Body of pancreas (tissue), 4 donors: ENCODE data around the gene SLC38A1.

Source experiments
- POLR2A ChIP-seq, 3 donors: fragments of 450-650 bp; IDR thresholded peaks; one replicate each; pipeline ENCODE4 v1.6.1; 2016; ENCODE audit warnings: antibody characterized with exemption in 3 of 3, mild to moderate bottlenecking in 2 of 3
- TF ChIP-seq, protein P1 (sequence below), 7 experiments: fragments of 450-650 bp in 4 of 7; fragments of 200-600 bp in 3 of 7; sonication (generic) in 3 of 7; IDR thresholded peaks; one replicate each; pipeline ENCODE4 v1.5.1; 2016 to 2019; ENCODE audit warnings: antibody characterized with exemption in 7 of 7

DNA sequence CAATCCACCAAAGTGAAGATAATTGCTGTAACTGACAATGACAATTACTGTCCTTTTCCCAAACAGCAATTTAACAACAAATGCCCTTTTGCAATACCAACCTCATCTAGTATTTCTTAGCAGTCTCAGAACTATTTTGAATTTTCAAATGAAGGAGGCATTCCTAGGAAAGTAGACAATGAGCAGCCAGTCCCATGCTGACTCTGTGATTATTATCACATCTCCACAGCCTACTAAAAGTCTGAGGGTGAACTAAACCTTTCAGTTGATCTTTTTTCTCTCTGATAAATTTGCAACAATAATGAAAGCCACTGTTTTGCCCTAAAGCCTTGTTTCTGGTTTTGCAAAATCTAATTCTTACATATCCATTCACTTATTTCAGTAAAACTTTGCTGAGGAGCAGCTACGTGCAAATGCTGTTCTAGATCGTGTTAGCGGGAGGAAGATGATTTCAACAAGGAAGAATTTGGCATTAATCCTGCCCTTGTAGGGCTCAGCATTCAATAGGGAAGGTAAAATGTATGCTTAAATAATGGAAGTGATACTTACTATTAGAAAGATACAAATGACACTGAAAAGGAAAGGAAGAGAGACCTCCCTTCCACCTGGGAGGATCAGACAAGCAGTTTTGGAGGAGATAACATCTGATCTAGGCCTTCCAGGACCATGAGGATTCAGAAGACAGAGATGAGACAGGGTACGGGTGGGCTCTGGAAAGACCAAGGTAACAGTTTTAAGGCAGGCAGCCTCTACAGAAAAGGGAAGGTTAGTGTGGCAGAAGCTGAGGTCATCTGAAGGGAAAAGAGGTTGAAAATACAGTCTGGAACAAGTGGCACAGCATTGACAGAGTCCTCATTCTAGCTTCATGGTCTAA lies 47.4 kb downstream of the SLC38A1 start:
- TF ChIP-seq, protein P1, sequence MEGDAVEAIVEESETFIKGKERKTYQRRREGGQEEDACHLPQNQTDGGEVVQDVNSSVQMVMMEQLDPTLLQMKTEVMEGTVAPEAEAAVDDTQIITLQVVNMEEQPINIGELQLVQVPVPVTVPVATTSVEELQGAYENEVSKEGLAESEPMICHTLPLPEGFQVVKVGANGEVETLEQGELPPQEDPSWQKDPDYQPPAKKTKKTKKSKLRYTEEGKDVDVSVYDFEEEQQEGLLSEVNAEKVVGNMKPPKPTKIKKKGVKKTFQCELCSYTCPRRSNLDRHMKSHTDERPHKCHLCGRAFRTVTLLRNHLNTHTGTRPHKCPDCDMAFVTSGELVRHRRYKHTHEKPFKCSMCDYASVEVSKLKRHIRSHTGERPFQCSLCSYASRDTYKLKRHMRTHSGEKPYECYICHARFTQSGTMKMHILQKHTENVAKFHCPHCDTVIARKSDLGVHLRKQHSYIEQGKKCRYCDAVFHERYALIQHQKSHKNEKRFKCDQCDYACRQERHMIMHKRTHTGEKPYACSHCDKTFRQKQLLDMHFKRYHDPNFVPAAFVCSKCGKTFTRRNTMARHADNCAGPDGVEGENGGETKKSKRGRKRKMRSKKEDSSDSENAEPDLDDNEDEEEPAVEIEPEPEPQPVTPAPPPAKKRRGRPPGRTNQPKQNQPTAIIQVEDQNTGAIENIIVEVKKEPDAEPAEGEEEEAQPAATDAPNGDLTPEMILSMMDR (IDR thresholded peaks at IDR 0.05), result no peak
- no peak for TF ChIP-seq POLR2A (IDR thresholded peaks at IDR 0.05)
